SH-SY5Y (cell line): ENCODE results near the gene MAST4.

ENCODE experiments used
- GATA2 ChIP-seq: IDR thresholded peaks from 2 replicates; pipeline ENCODE4 v1.6.1; 2011; ENCODE audit warnings: mild to moderate bottlenecking, low read depth, low read length
- GATA3 ChIP-seq: IDR thresholded peaks from 2 replicates; pipeline ENCODE4 v1.6.1; 2011; ENCODE audit warnings: low read depth, mild to moderate bottlenecking, low read length, moderate library complexity

DNA sequence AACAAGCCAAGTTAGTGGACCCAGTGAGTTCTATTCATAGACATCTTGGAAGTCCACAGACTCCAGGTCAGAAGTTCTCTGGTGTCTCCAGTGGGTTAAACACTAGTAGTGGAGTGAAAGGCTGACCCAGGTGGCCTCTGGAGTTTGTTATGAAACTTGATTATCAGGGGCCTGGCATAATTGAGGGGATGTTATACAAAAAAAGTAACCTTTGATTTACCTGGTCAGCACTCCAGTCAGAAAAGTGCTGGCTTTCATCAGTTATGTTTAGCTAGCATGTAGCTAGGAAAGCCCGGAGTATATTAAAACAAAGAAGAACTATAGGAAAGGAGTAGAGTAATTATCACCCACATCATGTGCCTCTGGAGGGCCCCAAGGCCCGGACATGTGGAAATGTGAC lies 429.3 kb downstream of the MAST4 start:
- no peak for TF ChIP-seq GATA2
- TF ChIP-seq GATA3, result no peak
